Suppressor macrophage treated with lipopolysaccharide for 4 hours (primary cell): ENCODE measurements around the gene PCDHAC1.

Source experiments
- DNase-seq: peaks from one replicate; pipeline ENCODE4 v3.0.0-alpha.2; 2020

Gene PCDHAC1

GRCh38 chr5:140969880-140970279, 43.8 kb downstream of the PCDHAC1 start:
- no peak for DNase-seq

DNA sequence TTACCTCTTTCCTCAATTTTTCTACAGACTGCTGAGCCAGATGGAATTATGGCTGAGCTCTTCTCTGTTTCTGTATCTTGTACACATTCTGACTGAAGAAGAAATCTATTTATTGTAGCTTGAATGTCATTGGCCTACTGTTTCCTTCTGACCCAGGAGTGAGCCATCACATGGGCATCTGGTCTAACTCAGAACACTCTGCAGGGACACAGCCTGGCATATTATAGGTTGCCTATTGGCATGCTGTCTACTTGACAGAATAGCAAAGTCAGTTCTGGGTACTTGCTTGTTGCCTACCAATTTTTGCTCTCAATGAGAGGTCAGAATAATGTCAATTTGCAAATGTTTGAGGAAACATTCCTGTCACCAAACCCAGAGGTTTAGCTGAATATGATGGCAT, 47.5 kb downstream of the PCDHAC1 start:
- DNase-seq: no peak

DNA sequence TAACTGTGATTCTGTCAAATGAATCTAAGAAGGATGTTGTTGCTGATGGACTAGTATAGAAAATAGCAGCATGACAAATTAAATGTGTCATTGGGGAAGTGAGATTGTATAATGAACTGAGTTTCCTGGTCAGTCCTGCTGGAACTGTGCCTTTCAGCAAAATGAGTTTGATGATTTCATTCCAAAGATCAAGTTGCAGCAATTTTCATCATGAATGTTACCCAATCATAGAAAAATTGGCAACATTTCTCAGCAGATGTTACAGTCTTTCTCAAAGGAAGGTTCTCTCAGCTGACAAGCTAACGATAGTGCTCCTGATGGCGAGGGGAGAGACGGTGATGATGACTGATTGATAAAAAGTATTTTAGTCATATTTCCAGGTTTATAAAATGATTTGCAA, 50.9 kb downstream of the PCDHAC1 start:
- DNase-seq: peak; percentile 5

DNA sequence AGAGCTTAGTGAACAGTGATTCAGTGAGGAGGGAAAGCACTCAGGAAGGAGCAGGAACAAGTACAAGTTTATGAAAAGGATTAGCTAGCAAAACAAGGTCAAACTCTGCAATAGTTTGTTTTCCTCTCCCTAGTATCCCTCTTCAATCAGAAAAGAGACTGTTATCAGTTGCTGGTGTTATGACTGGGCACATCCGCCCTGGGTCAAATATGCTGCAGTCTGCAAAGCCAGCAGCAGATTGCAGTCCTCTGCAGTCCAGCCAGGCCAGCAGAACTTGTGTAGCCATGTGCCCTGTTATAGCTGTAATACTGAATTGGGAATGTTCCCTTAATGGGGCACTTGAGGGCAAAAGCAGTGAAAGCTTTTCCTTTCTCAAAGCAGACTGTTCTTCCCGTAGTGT, 52.2 kb downstream of the PCDHAC1 start:
- DNase-seq: no peak

DNA sequence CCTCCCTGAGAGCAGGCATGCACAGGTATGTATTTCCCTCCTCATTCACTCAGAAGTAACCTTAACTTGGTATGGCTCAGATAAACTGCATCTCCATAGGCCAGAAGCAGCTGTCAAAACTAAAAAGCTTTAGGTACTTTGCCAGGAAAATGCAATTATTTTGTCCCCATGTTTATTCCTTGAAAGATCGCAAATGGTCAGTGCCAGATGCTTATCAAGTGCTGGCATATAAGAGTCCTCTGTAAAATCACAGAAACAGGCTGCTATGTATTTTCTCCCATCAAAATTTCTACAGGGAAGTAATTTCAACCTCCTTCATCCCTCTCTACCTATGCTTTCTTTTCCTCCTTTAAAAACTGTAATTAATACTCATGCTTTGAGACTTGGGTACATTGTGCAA, 52.9 kb downstream of the PCDHAC1 start:
- no peak for DNase-seq
